K562 (cell line): ENCODE measurements around the gene CTXND1. TPM values are rescaled to one million over a fixed set of nuclear protein-coding genes. Genes with fewer than 3 reads are reported as not detected.

Experiments used
- COPS2 ChIP-seq: fragments of 450-650 bp; conservative IDR thresholded peaks from 2 replicates; pipeline ENCODE4 v1.6.1; 2016; ENCODE audit warnings: mild to moderate bottlenecking, moderate library complexity
- ELF4 ChIP-seq: fragments of 450-650 bp; formaldehyde crosslinking; IDR thresholded peaks from 2 replicates; pipeline ENCODE4 v1.4.0; 2022; ENCODE audit warnings: missing genetic modification characterization
- ETV5 ChIP-seq: sonication (generic); formaldehyde crosslinking; IDR thresholded peaks from 2 replicates; pipeline ENCODE4 v1.4.0; 2020; ENCODE audit warnings: low read depth, mild to moderate bottlenecking, missing genetic modification reagents
- IRF2 ChIP-seq: sonication (generic); formaldehyde crosslinking; IDR thresholded peaks from 2 replicates; pipeline ENCODE4 v1.8.1; 2022; ENCODE audit warnings: mild to moderate bottlenecking, missing genetic modification reagents
- L3MBTL2 ChIP-seq: fragments of 450-650 bp; IDR thresholded peaks from 2 replicates; pipeline ENCODE4 v1.6.1; 2016; ENCODE audit warnings: mild to moderate bottlenecking, moderate library complexity
- LEF1 ChIP-seq: fragments of 450-650 bp; IDR thresholded peaks from 2 replicates; pipeline ENCODE4 v1.6.1; 2016; ENCODE audit warnings: mild to moderate bottlenecking
- NCOA2 ChIP-seq, 2 experiments: fragments of 450-650 bp; IDR thresholded peaks; 2 replicates each; pipeline ENCODE4 v1.6.1; 2018; ENCODE audit warnings: mild to moderate bottlenecking in 2 of 2, moderate library complexity in 1 of 2; ENCODE audit not compliant: partially characterized antibody in 2 of 2
- NFE2L1 ChIP-seq: fragments of 450-650 bp; IDR thresholded peaks from 2 replicates; pipeline ENCODE4 v1.6.1; 2016; ENCODE audit warnings: missing genetic modification characterization, low read depth, mild to moderate bottlenecking, missing compliant biosample characterization, moderate library complexity, borderline replicate concordance
- PYGO2 ChIP-seq: fragments of 450-650 bp; IDR thresholded peaks from 2 replicates; pipeline ENCODE4 v1.6.1; 2016; ENCODE audit warnings: mild to moderate bottlenecking, missing genetic modification characterization, moderate library complexity, missing compliant biosample characterization
- SMAD4 ChIP-seq: fragments of 250-450 bp; sonication (Bioruptor Pico); conservative IDR thresholded peaks from 2 replicates; pipeline ENCODE4 v1.8.0; 2021; ENCODE audit warnings: inconsistent platforms, mild to moderate bottlenecking, moderate library complexity
- TCF3 ChIP-seq: sonication (generic); formaldehyde crosslinking; IDR thresholded peaks from 2 replicates; pipeline ENCODE4 v1.4.0; 2020; ENCODE audit warnings: mild to moderate bottlenecking, missing genetic modification reagents
- TFAM ChIP-seq: fragments of 250-450 bp; sonication (Bioruptor Pico); conservative IDR thresholded peaks from 2 replicates; pipeline ENCODE4 v1.5.0; 2021; ENCODE audit warnings: mild to moderate bottlenecking, moderate library complexity
- ZKSCAN8 ChIP-seq: fragments of 200-800 bp; sonication (Bioruptor generic); IDR thresholded peaks from 2 replicates; pipeline ENCODE4 v1.6.1; 2016; ENCODE audit warnings: missing genetic modification characterization, missing compliant biosample characterization
- ZNF324 ChIP-seq: fragments of 250-450 bp; sonication (Bioruptor Pico); IDR thresholded peaks from 2 replicates; pipeline ENCODE4 v1.4.0; 2020; ENCODE audit warnings: mild to moderate bottlenecking
- ZNF583 ChIP-seq: fragments of 250-450 bp; sonication (Bioruptor Pico); IDR thresholded peaks from 2 replicates; pipeline ENCODE4 v1.4.0; 2020
- ZNF778 ChIP-seq: fragments of 450-650 bp; formaldehyde crosslinking; IDR thresholded peaks from 2 replicates; pipeline ENCODE4 v1.4.0; 2020; ENCODE audit warnings: mild to moderate bottlenecking, moderate library complexity
- ZSCAN32 ChIP-seq: fragments of 450-650 bp; formaldehyde crosslinking; IDR thresholded peaks from 2 replicates; pipeline ENCODE4 v1.4.0; 2020; ENCODE audit warnings: mild to moderate bottlenecking, moderate library complexity
- polyA plus RNA-seq, 8 experiments: library from polyadenylated mRNA; depleted of rRNA in 4 of 8; stranded (reverse) in 5 of 8; unstranded in 3 of 8; fragments of >200 nt; fragmentation: Nextera tagmentation in 2 of 8; fragmentation: Illumina TruSeq in 1 of 8; extraction: Ambion mirVana in 2 of 8; extraction: Trizol in 1 of 8; gene quantifications; 2 replicates each; pipeline versions ENCODE4 v1.2.1 to v1.2.3, GENCODE V29; 2011 to 2014; ENCODE audit warnings: inconsistent platforms in 1 of 8, missing spikeins in 1 of 8
- total RNA-seq, 7 experiments: library from RNA; depleted of rRNA in 6 of 7; stranded (reverse); fragments of >200 nt in 6 of 7; fragmentation: Illumina TruSeq in 2 of 7; extraction: Trizol in 2 of 7; gene quantifications; 2 replicates each; pipeline versions ENCODE4 v1.2.1 to v1.2.3, GENCODE V29; 2011 to 2021; ENCODE audit warnings: low replicate concordance in 1 of 7
- TF ChIP-seq, protein P1 (sequence below): fragments of 450-650 bp; IDR thresholded peaks from 2 replicates; pipeline ENCODE4 v1.6.1; 2017; ENCODE audit warnings: antibody characterized with exemption, mild to moderate bottlenecking
- TF ChIP-seq, protein P2 (sequence below): sonication (generic); formaldehyde crosslinking; IDR thresholded peaks from 2 replicates; pipeline ENCODE4 v1.8.0; 2022; ENCODE audit warnings: missing genetic modification reagents, mild to moderate bottlenecking, moderate library complexity, borderline replicate concordance
- TF ChIP-seq, protein P3 (sequence below): sonication (generic); formaldehyde crosslinking; IDR thresholded peaks from 2 replicates; pipeline ENCODE4 v1.8.1; 2023; ENCODE audit warnings: mild to moderate bottlenecking, missing genetic modification reagents

Gene CTXND1
- total and polyA plus RNA-seq, 9 of the 15 experiments (the other 6 are each of a cell fraction or from before 2014, with no cell fraction given), result 0.04 TPM; not detected in 7

DNA sequence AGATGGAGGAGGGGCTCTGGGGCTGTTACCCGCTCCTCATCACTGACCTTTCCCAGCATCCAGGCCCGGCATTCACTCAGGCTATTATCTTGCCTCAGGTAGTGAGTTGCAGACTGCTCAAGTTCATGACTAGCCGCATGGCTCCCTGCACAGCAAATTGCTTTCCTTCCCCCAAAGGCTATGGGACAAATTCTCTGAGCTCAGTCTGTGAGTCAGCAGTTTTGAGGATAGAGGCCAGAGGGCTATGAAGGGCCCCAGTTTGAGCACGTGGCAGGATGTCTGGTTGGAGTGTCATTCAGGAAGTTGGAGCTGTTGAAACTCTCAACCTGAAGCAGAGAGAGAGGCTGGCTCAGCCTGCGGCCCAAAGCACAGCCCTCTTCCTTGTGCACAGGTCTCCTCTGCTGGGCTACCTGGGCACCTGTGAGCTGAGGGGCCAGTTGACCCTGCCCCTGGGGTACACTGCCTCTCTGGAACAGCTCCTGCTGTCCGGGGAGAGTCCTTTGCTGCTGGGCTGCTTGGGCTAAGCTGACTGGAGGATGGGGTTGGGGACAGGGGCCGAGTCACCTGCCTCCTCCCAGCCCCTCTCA, 91.3 kb downstream of the CTXND1 start (continued):
- TF ChIP-seq, protein P1, sequence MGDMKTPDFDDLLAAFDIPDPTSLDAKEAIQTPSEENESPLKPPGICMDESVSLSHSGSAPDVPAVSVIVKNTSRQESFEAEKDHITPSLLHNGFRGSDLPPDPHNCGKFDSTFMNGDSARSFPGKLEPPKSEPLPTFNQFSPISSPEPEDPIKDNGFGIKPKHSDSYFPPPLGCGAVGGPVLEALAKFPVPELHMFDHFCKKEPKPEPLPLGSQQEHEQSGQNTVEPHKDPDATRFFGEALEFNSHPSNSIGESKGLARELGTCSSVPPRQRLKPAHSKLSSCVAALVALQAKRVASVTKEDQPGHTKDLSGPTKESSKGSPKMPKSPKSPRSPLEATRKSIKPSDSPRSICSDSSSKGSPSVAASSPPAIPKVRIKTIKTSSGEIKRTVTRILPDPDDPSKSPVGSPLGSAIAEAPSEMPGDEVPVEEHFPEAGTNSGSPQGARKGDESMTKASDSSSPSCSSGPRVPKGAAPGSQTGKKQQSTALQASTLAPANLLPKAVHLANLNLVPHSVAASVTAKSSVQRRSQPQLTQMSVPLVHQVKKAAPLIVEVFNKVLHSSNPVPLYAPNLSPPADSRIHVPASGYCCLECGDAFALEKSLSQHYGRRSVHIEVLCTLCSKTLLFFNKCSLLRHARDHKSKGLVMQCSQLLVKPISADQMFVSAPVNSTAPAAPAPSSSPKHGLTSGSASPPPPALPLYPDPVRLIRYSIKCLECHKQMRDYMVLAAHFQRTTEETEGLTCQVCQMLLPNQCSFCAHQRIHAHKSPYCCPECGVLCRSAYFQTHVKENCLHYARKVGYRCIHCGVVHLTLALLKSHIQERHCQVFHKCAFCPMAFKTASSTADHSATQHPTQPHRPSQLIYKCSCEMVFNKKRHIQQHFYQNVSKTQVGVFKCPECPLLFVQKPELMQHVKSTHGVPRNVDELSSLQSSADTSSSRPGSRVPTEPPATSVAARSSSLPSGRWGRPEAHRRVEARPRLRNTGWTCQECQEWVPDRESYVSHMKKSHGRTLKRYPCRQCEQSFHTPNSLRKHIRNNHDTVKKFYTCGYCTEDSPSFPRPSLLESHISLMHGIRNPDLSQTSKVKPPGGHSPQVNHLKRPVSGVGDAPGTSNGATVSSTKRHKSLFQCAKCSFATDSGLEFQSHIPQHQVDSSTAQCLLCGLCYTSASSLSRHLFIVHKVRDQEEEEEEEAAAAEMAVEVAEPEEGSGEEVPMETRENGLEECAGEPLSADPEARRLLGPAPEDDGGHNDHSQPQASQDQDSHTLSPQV, result peak; percentile 99
- TF ChIP-seq SMAD4 (CRISPR knock-in tag), result peak; percentile 93
- TF ChIP-seq COPS2, result no peak
- TF ChIP-seq TCF3, result peak; percentile 27; the same call in 1 of the 2 replicates
- peak; percentile 49; the same call in 1 of the 2 replicates for TF ChIP-seq PYGO2 (tag)
- peak; percentile 94 for TF ChIP-seq ZNF583 (CRISPR knock-in tag)
- TF ChIP-seq ETV5 (CRISPR knock-in tag), result peak; percentile 90
- peak; percentile 98 for TF ChIP-seq L3MBTL2
- peak; percentile 79 for TF ChIP-seq LEF1
- no peak for TF ChIP-seq NCOA2 (IDR thresholded peaks at IDR 0.05; ENCODE audit: partially characterized antibody in 2 of 2)
- TF ChIP-seq, protein P2, sequence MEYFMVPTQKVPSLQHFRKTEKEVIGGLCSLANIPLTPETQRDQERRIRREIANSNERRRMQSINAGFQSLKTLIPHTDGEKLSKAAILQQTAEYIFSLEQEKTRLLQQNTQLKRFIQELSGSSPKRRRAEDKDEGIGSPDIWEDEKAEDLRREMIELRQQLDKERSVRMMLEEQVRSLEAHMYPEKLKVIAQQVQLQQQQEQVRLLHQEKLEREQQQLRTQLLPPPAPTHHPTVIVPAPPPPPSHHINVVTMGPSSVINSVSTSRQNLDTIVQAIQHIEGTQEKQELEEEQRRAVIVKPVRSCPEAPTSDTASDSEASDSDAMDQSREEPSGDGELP (CRISPR knock-in tag), result peak; percentile 37; the same call in 1 of the 2 replicates
- no peak for TF ChIP-seq ZSCAN32 (CRISPR knock-in tag)
- TF ChIP-seq TFAM, result no peak
- peak; percentile 74; the same call in 1 of the 2 replicates for TF ChIP-seq ELF4 (CRISPR knock-in tag)
- peak; percentile 30; the same call in 1 of the 2 replicates for TF ChIP-seq ZNF324
- TF ChIP-seq IRF2 (CRISPR knock-in tag), result no peak
- TF ChIP-seq, protein P3, sequence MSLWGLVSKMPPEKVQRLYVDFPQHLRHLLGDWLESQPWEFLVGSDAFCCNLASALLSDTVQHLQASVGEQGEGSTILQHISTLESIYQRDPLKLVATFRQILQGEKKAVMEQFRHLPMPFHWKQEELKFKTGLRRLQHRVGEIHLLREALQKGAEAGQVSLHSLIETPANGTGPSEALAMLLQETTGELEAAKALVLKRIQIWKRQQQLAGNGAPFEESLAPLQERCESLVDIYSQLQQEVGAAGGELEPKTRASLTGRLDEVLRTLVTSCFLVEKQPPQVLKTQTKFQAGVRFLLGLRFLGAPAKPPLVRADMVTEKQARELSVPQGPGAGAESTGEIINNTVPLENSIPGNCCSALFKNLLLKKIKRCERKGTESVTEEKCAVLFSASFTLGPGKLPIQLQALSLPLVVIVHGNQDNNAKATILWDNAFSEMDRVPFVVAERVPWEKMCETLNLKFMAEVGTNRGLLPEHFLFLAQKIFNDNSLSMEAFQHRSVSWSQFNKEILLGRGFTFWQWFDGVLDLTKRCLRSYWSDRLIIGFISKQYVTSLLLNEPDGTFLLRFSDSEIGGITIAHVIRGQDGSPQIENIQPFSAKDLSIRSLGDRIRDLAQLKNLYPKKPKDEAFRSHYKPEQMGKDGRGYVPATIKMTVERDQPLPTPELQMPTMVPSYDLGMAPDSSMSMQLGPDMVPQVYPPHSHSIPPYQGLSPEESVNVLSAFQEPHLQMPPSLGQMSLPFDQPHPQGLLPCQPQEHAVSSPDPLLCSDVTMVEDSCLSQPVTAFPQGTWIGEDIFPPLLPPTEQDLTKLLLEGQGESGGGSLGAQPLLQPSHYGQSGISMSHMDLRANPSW, result no peak
- peak; percentile 70; the same call in 1 of the 2 replicates for TF ChIP-seq ZKSCAN8 (CRISPR knock-in tag)
- peak; percentile 94 for TF ChIP-seq NFE2L1 (tag)
- no peak for TF ChIP-seq ZNF778
